Fibroblast of skin of abdomen (primary cell): Measurements from ENCODE around the gene PFN1.

ENCODE experiments used
- DNase-seq: peaks from one replicate; pipeline ENCODE4 v3.0.0-alpha.2; 2013

Gene PFN1

GRCh38 chr17:4967539-4968485 lies 19.5 kb upstream of the PFN1 start, which contains the start of gene SPAG7:
Gene SPAG7, minus strand, starts transcription at chr17:4967817. Its CDS starts 13 bp downstream, at chr17:4967804.
- DNase-seq, result peak; percentile 97

- DNase-seq, result peak; percentile 100
Measured at GRCh38 chr17:4966844-4967538, 18.7 kb upstream of the PFN1 start.

- no peak for DNase-seq
Measured at GRCh38 chr17:4965311-4965986, 17.1 kb upstream of the PFN1 start.

- no peak for DNase-seq
Measured at GRCh38 chr17:4960279-4960922, 12.1 kb upstream of the PFN1 start.

GRCh38 chr17:4959261-4959965 lies 11.1 kb upstream of the PFN1 start:
- DNase-seq, result no peak

- DNase-seq, result no peak
Measured at GRCh38 chr17:4958102-4958501, 9.8 kb upstream of the PFN1 start.

- no peak for DNase-seq
Measured at GRCh38 chr17:4956493-4957061, 8.2 kb upstream of the PFN1 start.

- DNase-seq, result no peak
Measured at GRCh38 chr17:4955091-4955490, 6.8 kb upstream of the PFN1 start.

- DNase-seq, result peak; percentile 79
Measured at GRCh38 chr17:4953451-4953961, 5.2 kb upstream of the PFN1 start.

- no peak for DNase-seq
Measured at GRCh38 chr17:4951486-4951885, 3.2 kb upstream of the PFN1 start.

- DNase-seq, result no peak
Measured at GRCh38 chr17:4950746-4951204, 2.4 kb upstream of the PFN1 start, which contains the start of gene ENO3. Gene ENO3, plus strand, starts transcription at chr17:4951119. Its CDS starts 711 bp downstream, at chr17:4951830.

- DNase-seq, result no peak
Measured at GRCh38 chr17:4950075-4950745, 1.9 kb upstream of the PFN1 start.

GRCh38 chr17:4949321-4950074 lies 1.2 kb upstream of the PFN1 start:
- peak; percentile 73 for DNase-seq

GRCh38 chr17:4948931-4949320 lies 596 bp upstream of the PFN1 start:
- peak; percentile 94 for DNase-seq

- peak; percentile 64 for DNase-seq
Measured at GRCh38 chr17:4947411-4948165, 742 bp downstream of the PFN1 start.

GRCh38 chr17:4947010-4947410 lies 1.3 kb downstream of the PFN1 start:
- no peak for DNase-seq

- DNase-seq, result no peak
Measured at GRCh38 chr17:4946312-4946976, 1.9 kb downstream of the PFN1 start.

- DNase-seq, result no peak
Measured at GRCh38 chr17:4945944-4946280, 2.4 kb downstream of the PFN1 start.
